DMS153 treated with DMSO at 0.1 percent for 48 hours (cell line): ENCODE data around the gene BTBD9.

Experiments
- DNase-seq: peaks from one replicate; lab custom pipeline; 2025; ENCODE audit not compliant: unreplicated experiment; lab: John Stamatoyannopoulos, UW

BTBD9 gene

GRCh38 chr6:38599261-38599660 lies 40.5 kb downstream of the BTBD9 start:
- DNase-seq, result no peak

DNA sequence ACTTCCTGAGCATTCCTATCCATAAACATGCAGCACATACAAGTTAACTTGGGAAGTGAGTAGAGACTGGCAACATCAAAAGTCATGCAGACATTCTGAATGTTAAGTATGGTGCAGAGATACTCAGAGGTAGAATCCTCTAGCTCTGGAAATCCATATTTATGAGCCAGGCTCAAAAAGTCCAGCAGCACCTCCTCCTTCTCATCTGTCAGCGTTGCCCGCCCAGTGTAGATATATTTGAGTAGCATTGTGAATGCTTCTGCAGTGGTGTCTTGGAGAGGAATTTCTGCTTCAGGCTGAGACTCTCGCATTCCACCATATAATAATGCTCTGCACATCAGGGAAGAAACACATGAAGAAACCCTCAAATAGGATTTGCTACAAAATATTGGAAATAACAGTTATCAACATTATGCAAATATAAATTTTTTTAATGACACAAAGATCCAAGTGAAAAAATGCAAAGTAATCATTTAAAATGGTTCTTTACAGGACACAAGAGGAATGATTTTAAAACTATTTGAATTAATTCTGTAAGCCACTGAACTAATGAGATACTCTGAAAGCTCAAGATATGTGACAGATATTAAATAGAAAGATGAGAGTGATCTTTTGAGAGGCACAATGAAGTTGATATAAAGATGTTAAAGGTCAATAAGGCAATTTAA lies 45.6 kb downstream of the BTBD9 start:
- DNase-seq, result no peak

DNA sequence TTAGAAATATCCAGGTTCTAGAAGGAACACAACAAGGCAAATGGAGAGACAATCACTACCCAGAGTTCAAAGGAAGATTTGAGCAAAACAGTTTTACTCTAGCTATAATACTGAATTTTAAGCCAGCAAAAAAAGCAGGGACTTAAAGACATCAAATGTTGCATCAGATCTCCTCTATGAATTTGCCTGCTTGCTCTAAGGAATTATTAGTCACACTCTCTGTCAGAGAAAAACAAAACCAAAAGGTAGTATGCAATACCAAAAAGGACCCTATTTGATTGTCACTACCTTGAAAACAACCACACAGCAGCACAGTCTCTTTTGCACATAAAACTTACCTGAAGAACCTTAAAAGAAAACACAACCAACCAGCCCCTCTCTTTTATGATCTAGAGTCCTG lies 46.3 kb downstream of the BTBD9 start:
- DNase-seq, result no peak

GRCh38 chr6:38591439-38591838 lies 48.3 kb downstream of the BTBD9 start:
- no peak for DNase-seq

DNA sequence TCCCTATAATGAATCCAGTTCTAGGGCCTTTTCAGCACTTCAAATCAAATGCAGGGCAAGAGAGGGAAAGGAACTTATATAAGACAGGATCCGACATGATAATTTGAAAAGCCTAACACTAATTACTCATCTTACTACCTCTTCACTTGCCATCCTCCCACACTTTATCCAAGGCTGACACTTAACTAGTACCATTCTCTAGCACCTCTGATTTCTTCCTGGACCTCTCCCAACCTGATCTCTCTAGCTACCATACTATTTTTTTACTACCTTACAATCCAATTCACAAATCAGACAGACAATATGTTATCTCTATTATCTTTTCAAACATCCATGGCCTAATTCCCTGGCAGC lies 50.4 kb downstream of the BTBD9 start:
- no peak for DNase-seq

DNA sequence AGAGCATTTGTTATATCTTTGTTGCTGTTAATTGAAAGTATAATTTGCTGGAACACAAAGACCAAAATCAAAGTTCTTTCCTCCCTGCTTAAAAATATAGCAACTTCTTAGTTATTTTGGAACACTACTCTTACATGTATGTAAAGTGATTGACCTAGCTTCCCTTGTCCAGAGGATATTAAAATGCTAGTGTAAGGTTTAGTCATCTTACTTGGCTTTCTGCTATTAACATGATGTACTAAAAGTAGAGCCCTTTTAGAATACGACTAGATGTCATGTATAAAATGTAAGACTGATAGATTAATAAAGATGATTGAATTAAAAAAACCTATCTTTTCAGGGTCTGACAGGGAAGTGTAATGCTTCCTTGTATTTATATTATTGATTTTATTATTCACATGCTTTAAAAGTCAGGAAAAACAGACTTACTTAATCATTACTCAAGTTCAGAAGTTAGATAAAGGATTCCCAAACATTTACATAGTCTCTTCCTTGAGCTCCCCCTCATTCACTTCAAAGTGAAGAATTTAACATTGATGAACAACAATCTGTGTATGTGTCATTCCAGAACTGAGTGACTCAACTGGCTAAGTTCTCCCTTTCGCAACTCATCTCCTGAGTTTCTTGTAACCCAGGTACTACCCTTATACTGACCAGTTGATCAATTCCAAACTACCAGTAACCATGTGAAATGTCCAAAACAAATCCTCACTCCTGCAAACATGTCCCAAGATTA lies 50.9 kb downstream of the BTBD9 start:
- no peak for DNase-seq

DNA sequence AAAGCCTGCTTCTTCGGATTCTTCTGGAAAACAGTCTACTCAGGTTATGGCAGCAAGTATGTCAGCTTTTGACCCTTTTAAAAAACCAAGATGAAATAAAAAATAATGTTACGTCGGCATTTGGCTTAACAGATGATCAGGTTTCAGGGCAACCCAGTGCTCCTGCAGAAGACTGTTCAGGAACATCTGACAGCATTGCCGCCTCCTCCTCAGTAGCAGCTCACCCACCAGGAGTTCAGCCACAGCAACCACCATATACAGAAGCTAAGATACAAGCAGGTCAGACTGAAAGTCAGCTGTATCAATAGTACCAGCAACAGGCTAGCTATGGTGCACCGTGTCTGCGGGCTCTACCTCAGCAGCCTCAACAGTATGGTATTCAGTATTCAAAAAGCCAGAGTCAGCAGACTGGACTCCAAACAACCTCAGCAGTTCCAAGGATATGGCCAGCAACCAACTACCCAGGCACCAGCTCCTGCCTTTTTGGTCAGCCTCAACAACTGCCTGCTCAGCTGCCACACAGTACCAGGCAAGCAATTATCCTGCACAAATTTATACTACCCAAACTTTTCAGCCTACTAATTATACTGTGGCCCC lies 51.9 kb downstream of the BTBD9 start:
- no peak for DNase-seq

- DNase-seq, result no peak
Measured at GRCh38 chr6:38586992-38587391, 52.7 kb downstream of the BTBD9 start.

DNA sequence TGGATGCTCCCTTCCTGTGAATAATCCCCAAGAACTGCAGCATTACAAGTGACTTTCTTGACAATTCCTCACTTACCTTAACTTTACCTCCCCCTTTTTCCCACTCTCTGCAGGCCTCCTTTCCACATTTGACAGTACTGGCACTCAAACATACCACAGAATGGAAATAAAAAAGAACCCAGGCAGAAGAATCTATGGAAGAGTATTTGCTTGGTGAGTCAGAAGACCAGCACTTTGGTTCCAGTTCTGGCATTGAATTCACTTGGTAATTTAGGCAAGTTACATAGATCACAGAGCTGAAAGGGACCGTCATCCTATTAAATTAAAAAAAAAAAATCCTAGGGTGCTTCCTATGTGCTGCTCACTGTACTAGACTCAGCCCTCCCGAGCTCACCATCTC lies 55.0 kb downstream of the BTBD9 start:
- DNase-seq, result no peak

GRCh38 chr6:38583523-38583922 lies 56.2 kb downstream of the BTBD9 start:
- no peak for DNase-seq

DNA sequence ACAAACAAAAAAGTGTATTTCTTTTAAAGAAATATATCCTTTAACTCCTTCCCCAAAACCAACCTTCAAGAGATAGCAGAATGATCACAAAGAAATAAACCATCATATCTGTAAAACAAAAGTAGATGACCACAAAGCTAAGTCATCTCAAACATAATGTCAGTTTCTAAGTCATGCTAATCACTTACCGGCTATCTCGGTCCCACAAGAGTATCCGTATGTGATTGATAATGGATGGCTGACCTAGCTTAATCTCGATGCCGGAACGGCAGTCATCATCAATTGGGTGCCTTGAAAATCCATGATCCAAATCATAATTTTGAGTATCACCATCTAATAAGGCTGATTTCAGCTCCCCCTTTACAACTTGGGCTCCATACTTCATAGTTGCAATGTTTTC lies 59.7 kb downstream of the BTBD9 start:
- DNase-seq, result no peak

- no peak for DNase-seq
Measured at GRCh38 chr6:38579010-38579628, 60.6 kb downstream of the BTBD9 start.

- DNase-seq, result no peak
Measured at GRCh38 chr6:38578075-38578474, 61.7 kb downstream of the BTBD9 start.

DNA sequence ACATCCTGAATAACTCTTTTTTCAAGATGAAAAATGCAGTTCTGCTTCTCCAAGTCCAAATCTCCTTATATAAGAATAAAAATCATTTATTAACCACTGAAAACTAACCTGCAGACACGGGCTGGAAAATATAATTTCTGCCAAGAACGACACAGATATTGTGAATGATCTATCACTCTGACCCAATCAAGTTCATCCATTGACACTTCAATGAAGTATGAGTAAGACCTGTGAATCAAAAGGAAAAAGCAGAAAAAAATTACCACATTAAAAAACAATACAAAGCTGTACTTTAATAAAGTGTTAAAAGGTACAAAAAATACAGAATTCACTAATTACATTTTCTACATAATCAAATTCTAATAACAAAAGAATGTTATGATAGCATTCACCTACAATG lies 62.2 kb downstream of the BTBD9 start:
- DNase-seq, result no peak

- DNase-seq, result no peak
Measured at GRCh38 chr6:38573801-38574395, 65.8 kb downstream of the BTBD9 start.

DNA sequence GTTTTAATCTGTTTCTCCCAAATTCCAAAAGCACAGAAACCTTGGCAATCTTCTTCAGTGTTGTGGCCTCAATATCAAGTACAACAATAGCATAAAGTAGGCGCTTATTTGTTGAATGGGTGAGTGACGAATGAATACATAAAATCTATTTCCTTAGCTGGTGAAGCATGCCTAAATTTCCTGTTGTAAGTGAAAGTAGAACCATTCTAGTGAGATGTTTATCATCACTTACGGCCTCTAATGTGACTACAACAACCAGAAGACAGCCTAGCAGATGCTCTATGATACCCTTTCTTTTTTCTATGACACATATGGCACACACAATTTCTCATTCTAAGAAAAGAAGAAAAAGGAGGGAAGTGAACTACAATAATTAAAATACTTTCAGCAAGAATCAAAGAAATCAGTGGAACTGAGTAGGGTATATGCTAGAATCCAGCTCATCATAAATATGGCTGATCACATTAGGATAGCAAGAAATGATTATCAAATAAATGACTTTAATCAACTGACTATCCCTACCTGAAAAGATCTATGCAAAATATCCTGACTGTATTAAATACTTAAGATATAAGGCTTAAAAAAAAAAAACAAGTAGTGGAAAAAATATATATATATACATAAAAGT lies 67.4 kb downstream of the BTBD9 start:
- DNase-seq, result no peak

GRCh38 chr6:38571721-38572120 lies 68.0 kb downstream of the BTBD9 start:
- no peak for DNase-seq

GRCh38 chr6:38570750-38571149 lies 69.0 kb downstream of the BTBD9 start:
- DNase-seq, result no peak

GRCh38 chr6:38567436-38567835 lies 72.3 kb downstream of the BTBD9 start:
- peak; percentile 33 for DNase-seq

DNA sequence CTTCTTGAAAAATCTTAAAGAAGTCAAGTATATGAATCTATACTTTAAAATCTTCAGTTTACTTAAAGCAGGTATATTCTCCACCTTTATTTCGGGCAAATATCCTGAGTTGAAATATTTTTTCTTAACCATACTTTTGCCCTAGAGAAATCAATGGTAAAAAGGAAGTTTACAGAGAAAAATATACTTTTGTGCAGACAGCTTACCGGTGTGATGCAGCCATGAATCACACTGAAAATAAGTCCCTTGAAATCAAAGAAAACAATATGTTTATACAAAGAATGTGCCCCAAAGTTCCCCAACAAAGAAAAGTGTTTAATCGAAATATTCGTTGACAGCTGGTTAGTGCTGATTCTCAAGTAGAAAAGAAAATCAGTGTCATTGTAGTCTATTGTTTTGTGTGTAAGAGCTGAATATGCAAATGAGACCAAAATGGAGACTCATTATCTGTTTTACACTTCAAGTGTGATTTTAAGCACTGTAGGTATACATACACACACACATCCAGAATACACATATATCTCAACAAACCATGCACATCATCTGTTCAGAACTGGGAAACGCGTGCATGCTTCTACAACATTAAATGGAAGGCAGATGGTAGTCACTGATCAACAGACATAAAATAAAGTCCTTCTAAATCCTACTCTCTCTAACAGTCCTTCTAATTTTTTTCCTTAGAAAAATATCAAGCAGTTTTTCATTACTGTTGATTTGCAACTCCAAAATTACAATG lies 73.3 kb downstream of the BTBD9 start:
- DNase-seq, result no peak

DNA sequence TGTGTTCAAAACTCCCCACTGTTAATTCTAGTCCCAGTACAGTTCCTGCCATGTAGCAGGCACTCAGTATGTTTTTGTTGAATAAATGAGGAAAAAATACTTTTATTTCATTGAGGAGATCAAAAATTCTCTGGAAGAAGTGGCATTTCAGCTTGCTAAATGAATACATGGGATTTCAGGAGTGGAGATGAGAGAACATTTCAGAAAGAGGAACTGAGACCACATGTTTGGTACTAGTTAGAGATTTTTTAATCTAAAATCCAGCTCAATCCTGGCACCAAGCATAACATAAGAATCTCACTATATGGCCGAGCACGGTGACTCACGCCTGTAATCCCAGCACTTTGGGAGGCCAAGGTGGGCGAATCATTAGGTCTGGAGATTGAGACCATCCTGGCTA lies 75.4 kb downstream of the BTBD9 start:
- no peak for DNase-seq
